HepG2 (cell line): Measurements from ENCODE around the gene USP5. TPM values are rescaled to one million over a fixed set of nuclear protein-coding genes. Genes with fewer than 3 reads are reported as not detected.

ENCODE experiments used
- ARID4A ChIP-seq: sonication (generic); formaldehyde crosslinking; IDR thresholded peaks from 2 replicates; pipeline ENCODE4 v1.5.0; 2020; ENCODE audit warnings: mild to moderate bottlenecking, missing genetic modification reagents, borderline replicate concordance
- ATF4 ChIP-seq, 2 experiments: fragments of 450-650 bp in 1 of 2; sonication (generic) in 1 of 2; formaldehyde crosslinking; IDR thresholded peaks; 2 replicates each; pipeline versions ENCODE4 v1.5.0 to v1.8.0; 2020 to 2022; ENCODE audit warnings: mild to moderate bottlenecking in 1 of 2, missing genetic modification reagents in 1 of 2
- BCLAF1 ChIP-seq: fragments of 450-650 bp; IDR thresholded peaks from 2 replicates; pipeline ENCODE4 v1.6.1; 2017; ENCODE audit warnings: mild to moderate bottlenecking
- DBP ChIP-seq: sonication (generic); formaldehyde crosslinking; IDR thresholded peaks from 2 replicates; pipeline ENCODE4 v1.4.0; 2020; ENCODE audit warnings: missing genetic modification reagents; ENCODE audit errors: not compliant biosample characterization
- HMGXB4 ChIP-seq, 2 experiments: sonication (generic) in 1 of 2; formaldehyde crosslinking in 1 of 2; IDR thresholded peaks; 2 replicates each; pipeline versions ENCODE4 v1.4.0 to v1.6.1; 2018 to 2020; ENCODE audit warnings: missing genetic modification reagents in 2 of 2, borderline replicate concordance in 1 of 2, low read depth in 1 of 2, mild to moderate bottlenecking in 1 of 2, missing biosample characterization in 1 of 2
- KDM2A ChIP-seq: sonication (generic); formaldehyde crosslinking; IDR thresholded peaks from 2 replicates; pipeline ENCODE4 v1.4.0; 2020; ENCODE audit warnings: low read depth, missing genetic modification reagents, borderline replicate concordance
- MEIS1 ChIP-seq: sonication (generic); formaldehyde crosslinking; IDR thresholded peaks from 2 replicates; pipeline ENCODE4 v1.9.0; 2021; ENCODE audit warnings: mild to moderate bottlenecking, missing genetic modification reagents, moderate library complexity, borderline replicate concordance
- MXD1 ChIP-seq: sonication (generic); formaldehyde crosslinking; IDR thresholded peaks from 2 replicates; pipeline ENCODE4 v1.4.0; 2020; ENCODE audit warnings: mild to moderate bottlenecking, missing genetic modification reagents
- RAD51 ChIP-seq: fragments of 450-650 bp; IDR thresholded peaks from 2 replicates; pipeline ENCODE4 v1.6.1; 2016; ENCODE audit warnings: borderline replicate concordance
- SUZ12 ChIP-seq: fragments of 150-350 bp; IDR thresholded peaks from 2 replicates; pipeline ENCODE4 v1.6.1; 2014; ENCODE audit warnings: low read depth, low read length
- ZBTB7A ChIP-seq: sonication (generic); formaldehyde crosslinking; IDR thresholded peaks from 2 replicates; pipeline ENCODE4 v1.8.0; 2022; ENCODE audit warnings: mild to moderate bottlenecking, missing genetic modification reagents
- ZNF160 ChIP-seq: sonication (generic); formaldehyde crosslinking; IDR thresholded peaks from 2 replicates; pipeline ENCODE4 v1.8.0; 2022; ENCODE audit warnings: mild to moderate bottlenecking, inconsistent platforms, missing genetic modification reagents
- ZNF225 ChIP-seq: sonication (generic); formaldehyde crosslinking; IDR thresholded peaks from 2 replicates; pipeline ENCODE4 v1.4.0; 2020; ENCODE audit warnings: mild to moderate bottlenecking, missing genetic modification reagents
- ZNF660 ChIP-seq: sonication (generic); formaldehyde crosslinking; IDR thresholded peaks from 2 replicates; pipeline ENCODE4 v1.5.1; 2020; ENCODE audit warnings: mild to moderate bottlenecking, low read depth, missing genetic modification reagents, borderline replicate concordance
- ZNF816 ChIP-seq: sonication (generic); formaldehyde crosslinking; IDR thresholded peaks from 2 replicates; pipeline ENCODE4 v1.8.0; 2022; ENCODE audit warnings: missing genetic modification reagents, mild to moderate bottlenecking, borderline replicate concordance
- ZNF841 ChIP-seq: sonication (generic); formaldehyde crosslinking; IDR thresholded peaks from 2 replicates; pipeline ENCODE4 v1.8.1; 2023; ENCODE audit warnings: missing genetic modification reagents, borderline replicate concordance
- polyA plus RNA-seq, 8 experiments: library from polyadenylated mRNA; depleted of rRNA in 3 of 8; stranded (reverse) in 7 of 8; unstranded in 1 of 8; fragments of >200 nt; fragmentation: Illumina TruSeq in 4 of 8; extraction: Trizol in 4 of 8; gene quantifications; 2 replicates each; pipeline versions ENCODE4 v1.2.1 to v1.2.3, GENCODE V29; 2011 to 2016; ENCODE audit warnings: low read depth in 4 of 8, missing spikeins in 1 of 8, mixed read lengths in 1 of 8; ENCODE audit not compliant: insufficient read depth in 1 of 8
- total RNA-seq, 5 experiments: library from RNA; depleted of rRNA; stranded (reverse); fragments of >200 nt; fragmentation: Illumina TruSeq; extraction: Trizol; gene quantifications; 2 replicates each; pipeline ENCODE4 v1.2.3, GENCODE V29; 2016; ENCODE audit warnings: low read depth in 1 of 5

Gene USP5
- total and polyA plus RNA-seq, 2 of the 13 experiments (the other 11 are each of a cell fraction or from before 2014, with no cell fraction given) = 39.6 to 56.0 TPM

GRCh38 chr12:6825398-6826124 lies 26.4 kb upstream of the USP5 start (continued):
- TF ChIP-seq MXD1 (CRISPR knock-in tag) (no peak), ZNF660 (no peak), ARID4A (CRISPR knock-in tag) (peak; percentile 21; the same call in 1 of the 2 replicates), ZNF225 (no peak), MEIS1 (no peak), ZBTB7A (CRISPR knock-in tag) (no peak), SUZ12 (no peak), HMGXB4 (CRISPR knock-in tag; IDR thresholded peaks at IDR 0.05; ENCODE audit: borderline replicate concordance in 1 of 2, low read depth in 1 of 2) (peak; percentile 28 to 56; a peak in 2 of 4 replicates), ZNF841 (CRISPR knock-in tag) (no peak), ZNF160 (CRISPR knock-in tag) (no peak), DBP (no peak), ATF4 (CRISPR knock-in tag; IDR thresholded peaks at IDR 0.05) (no peak), KDM2A (CRISPR knock-in tag) (peak; percentile 69; the same call in 1 of the 2 replicates), RAD51 (no peak), BCLAF1 (no peak), ZNF816 (CRISPR knock-in tag) (no peak)
